Osteocyte (in vitro differentiated cells): Measurements from ENCODE around the gene JPT1. TPM values are rescaled to one million over a fixed set of nuclear protein-coding genes. Genes with fewer than 3 reads are reported as not detected.
"Not testable (repeated sequence)": the region's sequence is repeated elsewhere in the genome, so short reads cannot be mapped to it uniquely, and the experiment has no call there.

Source experiments
- DNase-seq: peaks from one replicate; pipeline ENCODE4 v3.0.0; 2021; ENCODE audit warnings: mixed read lengths; ENCODE audit not compliant: unreplicated experiment; ENCODE audit errors: extremely low spot score
- H3K27ac Mint-ChIP-seq: one replicate; pipeline ENCODE4 v1.8.0; 2021; ENCODE audit warnings: mild to moderate bottlenecking, mixed read lengths; ENCODE audit not compliant: unreplicated experiment
- H3K27me3 Mint-ChIP-seq: one replicate; pipeline ENCODE4 v1.8.0; 2021; ENCODE audit warnings: mixed read lengths; ENCODE audit not compliant: unreplicated experiment
- H3K36me3 Mint-ChIP-seq: one replicate; pipeline ENCODE4 v1.8.0; 2021; ENCODE audit warnings: mixed read lengths; ENCODE audit not compliant: unreplicated experiment
- H3K4me1 Mint-ChIP-seq: one replicate; pipeline ENCODE4 v1.8.0; 2021; ENCODE audit warnings: mixed read lengths; ENCODE audit not compliant: unreplicated experiment
- H3K4me3 Mint-ChIP-seq: one replicate; pipeline ENCODE4 v1.8.0; 2021; ENCODE audit warnings: mild to moderate bottlenecking, moderate library complexity, mixed read lengths; ENCODE audit not compliant: unreplicated experiment
- H3K9me3 Mint-ChIP-seq: one replicate; pipeline ENCODE4 v1.8.0; 2021; ENCODE audit warnings: mixed read lengths; ENCODE audit not compliant: unreplicated experiment
- CTCF ChIP-seq: fragments of 200-600 bp; sonication (generic); IDR thresholded peaks from 2 replicates; pipeline ENCODE4 v1.5.0; 2021; ENCODE audit warnings: antibody characterized with exemption, mild to moderate bottlenecking, moderate library complexity
- total RNA-seq: library from RNA; stranded (reverse); gene quantifications from 2 replicates; pipeline ENCODE4 v1.2.1, GENCODE V29; 2021

JPT1 gene
- total RNA-seq, 1 donor from 2014 or later = 95.9 TPM

GRCh38 chr17:75168998-75169397 is 14.7 kb upstream of the JPT1 start:
- H3K4me1 Mint-ChIP-seq = no peaks in the 10 kb centered on the region
- H3K27me3 Mint-ChIP-seq = no peaks in the 10 kb centered on the region
- no peaks in the 10 kb centered on the region for H3K9me3 Mint-ChIP-seq
- peaks cover 28% of the 10 kb centered on the region for H3K36me3 Mint-ChIP-seq
- H3K27ac Mint-ChIP-seq = no peak overlapping the region
- no peak overlapping the region for H3K4me3 Mint-ChIP-seq
- no peak for DNase-seq
- no peak for TF ChIP-seq CTCF

- not testable (repeated sequence) for H3K9me3 Mint-ChIP-seq, H3K4me1 Mint-ChIP-seq
Observed at GRCh38 chr17:75164606-75165005, 10.3 kb upstream of the JPT1 start.

DNA sequence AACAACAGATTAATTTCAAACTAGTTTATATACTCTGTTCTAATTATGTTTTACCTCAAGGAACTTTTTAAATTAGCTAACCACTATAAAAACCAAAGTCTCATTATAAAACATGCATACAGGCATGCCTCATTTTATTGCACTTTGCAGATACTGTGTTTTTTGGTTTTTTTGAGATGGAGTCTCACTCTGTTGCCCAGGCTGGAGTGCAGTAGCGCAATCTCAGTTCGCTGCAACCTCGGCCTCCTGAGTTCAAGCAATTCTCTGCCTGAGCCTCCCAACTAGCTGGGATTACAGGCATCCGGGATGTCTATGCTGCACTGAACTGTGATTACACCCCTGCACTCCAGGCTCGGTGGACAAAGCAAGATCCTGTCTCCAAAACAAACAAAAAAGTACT is 8.8 kb upstream of the JPT1 start:
- H3K36me3 Mint-ChIP-seq = peaks cover 16% of the 10 kb centered on the region
- no peaks in the 10 kb centered on the region for H3K27me3 Mint-ChIP-seq
- TF ChIP-seq CTCF = no peak
- H3K4me3 Mint-ChIP-seq = no peak overlapping the region
- H3K27ac Mint-ChIP-seq = no peak overlapping the region
- DNase-seq = no peak
- no peaks in the 10 kb centered on the region for H3K4me1 Mint-ChIP-seq
- H3K9me3 Mint-ChIP-seq = no peaks in the 10 kb centered on the region

More at GRCh38 chr17:75164606-75165005, 10.3 kb upstream of the JPT1 start:
- DNase-seq, H3K27ac Mint-ChIP-seq, H3K27me3 Mint-ChIP-seq, H3K4me3 Mint-ChIP-seq: not testable (repeated sequence)
- H3K36me3 Mint-ChIP-seq = peaks cover 13% of the 10 kb centered on the region

DNA sequence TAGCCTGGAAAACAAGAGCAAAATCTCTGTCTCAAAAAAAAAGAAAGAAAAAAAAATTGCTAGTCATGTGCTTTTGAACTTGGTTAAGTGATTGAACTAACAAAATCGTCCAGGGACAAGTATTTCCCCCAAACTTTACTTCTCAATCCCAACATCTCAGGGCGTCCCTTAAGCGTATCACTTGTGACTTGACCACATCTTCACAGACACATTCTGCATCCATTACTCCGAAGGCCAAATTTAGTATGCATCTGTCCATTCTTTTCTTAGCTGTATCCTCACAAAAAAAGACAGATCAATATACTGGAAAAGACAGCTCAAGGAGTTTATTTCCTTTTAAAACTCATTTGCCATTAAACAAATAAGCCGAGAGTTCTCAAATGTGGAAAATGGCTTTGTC is 5.9 kb upstream of the JPT1 start:
- no peak for DNase-seq
- no peak overlapping the region for H3K27ac Mint-ChIP-seq
- no peaks in the 10 kb centered on the region for H3K27me3 Mint-ChIP-seq
- H3K9me3 Mint-ChIP-seq = no peaks in the 10 kb centered on the region
- H3K4me3 Mint-ChIP-seq = no peak overlapping the region
- H3K36me3 Mint-ChIP-seq = peaks cover 8% of the 10 kb centered on the region
- no peak for TF ChIP-seq CTCF
- H3K4me1 Mint-ChIP-seq = peaks cover 2% of the 10 kb centered on the region

DNA sequence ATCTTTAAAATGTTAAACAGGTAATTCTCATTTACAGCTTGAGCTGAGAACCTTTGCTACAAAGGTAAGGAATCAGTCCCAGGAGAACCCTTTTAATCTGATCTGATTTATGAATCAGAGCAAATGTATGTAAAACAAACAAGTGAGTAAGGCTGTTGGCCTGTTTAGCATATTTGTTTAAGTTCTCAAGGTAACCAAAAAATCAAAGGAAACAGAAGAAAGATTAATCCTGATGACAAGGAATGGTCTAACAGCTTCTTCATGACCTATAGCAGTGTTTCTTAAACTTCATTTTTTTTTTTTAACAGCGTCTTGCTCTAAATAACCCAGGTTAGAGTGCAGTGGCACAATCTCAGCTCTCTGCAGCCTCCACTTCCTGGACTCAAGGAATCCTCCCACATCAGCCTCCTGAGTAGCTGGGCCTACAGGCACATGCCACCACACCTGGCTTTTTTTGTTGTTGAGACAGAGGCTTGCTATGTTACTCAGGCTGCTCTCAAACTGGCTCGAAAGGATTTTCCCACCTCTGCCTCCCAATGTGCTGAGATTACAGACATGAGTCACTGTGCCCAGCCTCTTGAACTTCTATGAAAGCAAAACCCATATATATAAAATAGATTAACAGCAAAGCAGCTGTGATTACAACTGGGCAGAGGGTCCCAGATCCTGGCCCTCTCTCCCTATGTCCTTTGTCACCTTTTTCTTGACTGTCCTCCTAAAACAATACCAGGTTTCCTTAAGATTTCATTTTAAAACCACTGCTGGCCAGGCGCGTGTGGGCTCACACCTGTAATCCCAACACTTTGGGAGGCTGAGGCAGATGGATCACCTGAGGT is 5.1 kb upstream of the JPT1 start:
- H3K27ac Mint-ChIP-seq = no peak overlapping the region
- H3K36me3 Mint-ChIP-seq = peaks cover 7% of the 10 kb centered on the region
- TF ChIP-seq CTCF = no peak
- no peak for DNase-seq
- no peaks in the 10 kb centered on the region for H3K27me3 Mint-ChIP-seq
- H3K4me1 Mint-ChIP-seq = peaks cover 9% of the 10 kb centered on the region
- no peaks in the 10 kb centered on the region for H3K9me3 Mint-ChIP-seq
- H3K4me3 Mint-ChIP-seq = no peak overlapping the region

DNA sequence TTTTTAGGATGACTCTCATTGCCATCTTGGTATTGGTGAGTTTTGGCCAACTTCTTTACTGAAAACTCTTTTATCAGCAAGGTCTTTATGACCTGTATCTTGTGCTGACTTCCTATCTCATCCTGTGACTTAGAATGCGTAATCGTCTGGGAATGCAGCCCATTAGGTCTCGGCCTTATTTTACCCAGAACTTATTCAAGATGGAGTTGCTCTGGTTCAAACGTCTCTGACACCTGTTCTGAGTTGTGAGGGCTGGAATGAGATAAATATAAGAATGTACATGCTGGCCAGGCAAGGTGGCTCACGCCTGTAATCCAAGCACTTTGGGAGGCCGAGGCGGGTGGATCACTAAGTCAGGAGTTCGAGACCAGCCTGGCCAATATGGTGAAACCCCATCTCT is 4.2 kb upstream of the JPT1 start:
- not testable (repeated sequence) for H3K27ac Mint-ChIP-seq, H3K4me1 Mint-ChIP-seq, DNase-seq, H3K4me3 Mint-ChIP-seq, H3K27me3 Mint-ChIP-seq, H3K9me3 Mint-ChIP-seq, H3K36me3 Mint-ChIP-seq
